ENCODE measurements around the gene RBM6.
"Not testable (repeated sequence)": the region's sequence is repeated elsewhere in the genome, so short reads cannot be mapped to it uniquely, and the experiment has no call there.

The RBM6 gene

DNA sequence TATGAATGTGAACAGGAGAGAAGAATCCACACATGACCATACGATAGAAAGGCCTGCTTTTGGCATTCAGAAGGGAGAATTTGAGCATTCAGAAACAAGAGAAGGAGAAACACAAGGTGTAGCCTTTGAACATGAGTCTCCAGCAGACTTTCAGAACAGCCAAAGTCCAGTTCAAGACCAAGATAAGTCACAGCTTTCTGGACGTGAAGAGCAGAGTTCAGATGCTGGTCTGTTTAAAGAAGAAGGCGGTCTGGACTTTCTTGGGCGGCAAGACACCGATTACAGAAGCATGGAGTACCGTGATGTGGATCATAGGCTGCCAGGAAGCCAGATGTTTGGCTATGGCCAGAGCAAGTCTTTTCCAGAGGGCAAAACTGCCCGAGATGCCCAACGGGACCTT lies 28.4 kb downstream of the RBM6 start:
- no peak for FAIRE-seq
- DNase-seq (ENCODE audit: insufficient read length, low spot score): no peak

DNA sequence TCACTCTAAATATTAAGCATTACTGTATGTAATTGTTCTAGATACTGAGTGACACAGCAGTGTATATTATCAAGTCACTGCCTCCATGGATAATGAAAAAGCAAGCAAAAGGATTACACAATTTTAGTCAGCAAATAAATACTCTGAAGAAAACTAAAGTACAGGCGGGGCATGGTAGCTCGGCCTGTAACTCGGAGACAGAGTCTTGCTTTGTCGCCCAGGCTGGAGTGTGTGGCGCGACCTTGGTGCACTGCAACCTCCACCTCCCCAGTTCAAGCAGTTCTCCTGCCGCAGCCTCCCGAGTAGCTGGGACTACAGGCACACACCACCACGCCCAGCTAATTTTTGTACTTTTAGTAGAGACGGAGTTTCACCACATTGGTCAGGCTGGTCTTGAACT lies 32.7 kb downstream of the RBM6 start:
- no peak for FAIRE-seq
- no peak for DNase-seq (ENCODE audit: insufficient read length, low spot score)

DNA sequence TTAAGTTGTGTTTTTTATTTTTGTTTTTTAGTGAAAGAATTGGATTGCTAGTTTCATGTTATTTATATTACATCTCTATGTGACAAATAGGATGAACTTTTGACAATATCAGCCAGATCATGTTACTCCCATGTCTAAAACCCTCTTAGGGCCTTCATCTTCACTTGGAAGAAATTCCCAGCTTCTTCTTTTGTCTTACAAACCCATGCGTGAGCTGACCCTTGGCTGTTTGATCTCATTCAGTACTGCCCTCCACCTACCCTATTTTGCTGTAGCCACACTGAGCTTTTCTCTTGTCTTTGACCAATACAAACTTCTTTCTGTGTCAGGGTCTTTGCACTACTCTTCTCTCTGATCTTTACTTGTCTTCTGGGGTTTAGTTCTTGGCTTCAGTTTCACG lies 37.0 kb downstream of the RBM6 start:
- no peak for FAIRE-seq
- no peak for DNase-seq (ENCODE audit: insufficient read length, low spot score)

DNA sequence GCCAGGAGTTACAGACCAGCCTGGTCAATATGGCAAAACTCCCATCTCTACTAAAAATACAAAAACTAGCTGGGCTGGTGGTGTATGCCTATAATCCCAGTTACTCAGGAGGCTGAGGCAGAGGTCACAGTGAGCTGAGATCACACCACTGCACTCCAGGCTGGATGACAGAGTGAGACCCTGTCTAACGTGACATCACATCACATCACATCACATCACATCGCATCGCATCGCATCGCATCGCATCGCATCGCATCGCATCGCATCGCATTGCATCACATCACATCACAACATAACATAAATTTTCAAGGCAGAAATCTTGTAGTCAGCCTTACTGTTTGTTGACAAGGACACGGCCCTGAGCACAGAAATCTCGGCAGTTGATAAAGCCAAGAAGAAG lies 44.4 kb downstream of the RBM6 start:
- no peak for DNase-seq (ENCODE audit: insufficient read length, low spot score)
- no peak for FAIRE-seq

DNA sequence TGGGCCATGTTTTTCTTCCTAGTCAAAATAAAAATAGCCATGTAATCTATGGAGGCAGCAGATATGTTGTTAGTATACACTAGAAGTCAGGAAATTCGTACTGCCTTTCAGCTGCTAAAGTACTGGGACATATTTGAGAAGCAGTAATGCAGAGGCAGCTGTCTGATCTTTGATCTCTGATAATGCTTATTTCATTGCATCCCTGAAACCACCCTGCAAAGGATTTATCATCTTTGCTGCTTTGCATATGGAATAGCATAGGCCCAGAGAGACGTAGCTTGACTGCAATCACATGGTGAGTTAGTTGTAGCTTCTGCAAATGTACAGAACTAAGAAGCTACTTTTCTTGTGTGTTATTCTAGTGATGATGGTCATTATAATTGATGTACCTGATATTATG lies 52.4 kb downstream of the RBM6 start:
- DNase-seq (ENCODE audit: insufficient read length, low spot score) (no peak), FAIRE-seq (peak; percentile 14)

DNA sequence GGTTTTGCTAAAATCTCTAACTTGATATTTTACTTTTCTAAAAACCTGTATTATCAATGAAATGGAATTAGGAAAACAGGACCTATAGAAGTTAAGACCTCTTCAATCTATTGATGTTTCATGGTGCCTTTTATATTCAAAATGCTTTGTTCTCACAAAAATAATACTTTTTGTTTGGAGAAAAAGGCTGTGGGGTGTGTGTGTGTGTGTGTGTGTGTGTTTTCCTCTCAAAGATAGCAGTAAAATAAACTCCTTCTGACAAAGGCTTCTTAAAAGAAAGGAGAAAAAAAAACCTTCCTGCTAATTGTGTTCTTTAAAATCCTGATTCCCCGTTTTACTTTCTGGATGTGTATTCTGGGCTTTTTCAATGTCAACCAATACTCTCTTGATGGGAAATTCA lies 54.5 kb downstream of the RBM6 start:
- DNase-seq (ENCODE audit: insufficient read length, low spot score) (no peak), FAIRE-seq (no peak)

DNA sequence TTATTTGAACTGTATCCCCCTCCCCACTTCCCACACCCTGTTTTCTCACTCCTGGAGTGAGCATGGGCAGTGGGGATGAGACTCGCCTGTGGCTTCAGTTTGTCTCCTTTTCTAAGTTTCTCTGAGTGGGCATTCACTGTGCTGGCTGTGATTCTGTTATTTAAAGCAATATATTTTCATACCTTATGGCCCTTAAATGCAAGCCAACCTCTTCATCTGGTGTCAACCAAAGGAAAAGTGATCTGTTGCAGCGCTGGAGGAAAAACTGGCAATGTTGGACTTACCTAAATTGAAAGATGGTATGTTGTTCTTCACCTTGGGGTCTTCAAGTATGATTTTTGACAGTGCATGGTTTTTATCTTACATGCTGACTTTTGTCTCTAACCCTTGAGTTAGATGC lies 56.1 kb downstream of the RBM6 start:
- no peak for FAIRE-seq
- no peak for DNase-seq (ENCODE audit: insufficient read length, low spot score)

DNA sequence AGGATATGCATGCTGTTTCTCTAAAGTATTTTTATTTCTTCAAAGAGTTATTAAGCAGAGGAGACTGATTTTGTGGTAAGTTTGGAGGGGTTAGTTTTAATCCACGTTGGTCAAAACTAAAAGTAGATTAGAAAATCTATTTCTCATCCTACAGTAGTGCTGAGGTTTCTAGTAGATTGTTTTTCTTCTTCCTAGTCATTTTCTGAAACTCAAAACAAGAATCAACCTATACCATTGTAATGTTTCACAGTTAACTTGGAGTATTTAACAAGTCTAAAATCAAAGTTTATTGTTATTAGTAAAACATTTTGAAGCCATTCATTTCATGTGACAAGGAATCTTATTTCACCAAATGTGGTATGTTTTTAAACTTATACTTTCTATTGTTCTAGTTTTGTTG lies 57.9 kb downstream of the RBM6 start:
- DNase-seq (ENCODE audit: insufficient read length, low spot score): no peak
- no peak for FAIRE-seq

DNA sequence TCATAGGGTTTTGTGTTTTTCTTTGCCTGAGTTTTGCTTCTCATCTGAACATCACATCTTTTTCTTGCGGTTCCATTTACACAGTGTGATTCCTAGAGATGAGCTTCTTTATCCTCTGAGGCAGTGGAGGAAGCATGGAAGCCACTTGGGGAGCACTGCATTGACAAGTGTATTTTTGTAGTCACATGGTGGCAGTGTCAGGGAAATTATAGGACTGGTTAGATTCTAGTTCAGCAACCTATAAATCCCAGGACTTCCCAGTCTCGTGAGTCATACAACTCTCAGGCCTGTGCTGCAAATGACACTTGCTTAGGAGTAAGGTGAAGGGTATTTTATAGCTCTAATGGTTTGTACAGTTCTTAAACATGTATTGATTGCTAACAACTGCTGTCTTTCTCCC lies 58.4 kb downstream of the RBM6 start:
- FAIRE-seq (no peak), DNase-seq (ENCODE audit: insufficient read length, low spot score) (no peak)

DNA sequence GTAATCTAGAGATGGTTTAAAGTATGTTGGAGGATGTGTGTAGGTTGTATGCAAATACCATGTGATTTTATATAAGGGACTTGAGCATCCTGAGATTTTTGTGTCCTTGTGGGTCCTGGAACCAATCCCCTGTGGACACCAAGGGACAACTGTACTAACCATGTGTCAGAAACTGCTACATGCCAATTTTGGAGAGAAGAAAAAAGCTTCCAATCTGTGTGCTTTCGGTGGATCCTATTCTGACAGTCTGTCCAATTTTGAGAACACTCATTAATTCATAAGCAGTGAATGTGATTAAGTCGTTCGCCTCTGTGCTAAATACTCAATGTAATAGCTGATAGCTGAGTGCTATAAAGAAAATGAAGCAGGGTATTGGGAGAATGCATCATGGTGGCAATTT lies 61.6 kb downstream of the RBM6 start:
- FAIRE-seq (no peak), DNase-seq (ENCODE audit: insufficient read length, low spot score) (no peak)

DNA sequence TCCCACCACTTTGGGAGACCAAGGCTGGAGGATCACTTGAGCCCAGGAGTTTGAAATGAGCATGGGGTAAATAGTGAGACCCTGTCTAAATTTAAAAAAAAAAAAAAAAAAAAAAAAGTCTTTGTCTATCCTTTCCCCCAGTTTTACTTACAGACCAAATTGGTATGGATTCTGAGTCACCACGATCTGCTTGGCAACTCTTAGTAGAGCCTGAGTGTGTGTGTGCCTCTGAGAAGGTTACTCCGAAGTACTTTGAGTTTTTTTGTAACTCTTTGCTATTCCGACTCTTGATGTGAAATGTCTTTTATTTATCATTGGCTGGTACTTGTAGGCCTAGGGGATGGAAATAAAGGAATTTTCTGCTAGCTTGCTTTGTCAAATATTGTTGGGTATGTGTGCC lies 63.3 kb downstream of the RBM6 start:
- FAIRE-seq (no peak), DNase-seq (ENCODE audit: insufficient read length, low spot score) (no peak)

DNA sequence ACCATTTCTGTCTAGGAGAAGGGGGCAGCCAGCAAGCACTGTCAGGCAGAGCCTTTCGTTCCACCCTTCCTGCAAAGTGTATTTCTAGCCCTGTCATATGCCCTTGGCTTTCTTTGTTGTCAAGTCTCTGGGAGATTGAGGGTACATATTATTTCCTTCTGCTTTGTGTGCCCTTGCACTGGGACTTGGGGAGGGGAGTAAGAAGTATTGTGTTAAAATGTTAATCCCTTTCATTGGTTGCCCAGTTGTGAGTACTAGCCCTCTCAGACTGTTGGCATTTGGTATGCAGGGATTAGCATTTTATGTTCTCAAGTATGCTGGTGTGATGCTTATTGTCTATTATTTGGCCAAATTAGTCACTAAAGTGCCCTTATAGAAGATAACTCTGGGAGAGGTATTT lies 63.9 kb downstream of the RBM6 start:
- FAIRE-seq (no peak), DNase-seq (ENCODE audit: insufficient read length, low spot score) (no peak)

DNA sequence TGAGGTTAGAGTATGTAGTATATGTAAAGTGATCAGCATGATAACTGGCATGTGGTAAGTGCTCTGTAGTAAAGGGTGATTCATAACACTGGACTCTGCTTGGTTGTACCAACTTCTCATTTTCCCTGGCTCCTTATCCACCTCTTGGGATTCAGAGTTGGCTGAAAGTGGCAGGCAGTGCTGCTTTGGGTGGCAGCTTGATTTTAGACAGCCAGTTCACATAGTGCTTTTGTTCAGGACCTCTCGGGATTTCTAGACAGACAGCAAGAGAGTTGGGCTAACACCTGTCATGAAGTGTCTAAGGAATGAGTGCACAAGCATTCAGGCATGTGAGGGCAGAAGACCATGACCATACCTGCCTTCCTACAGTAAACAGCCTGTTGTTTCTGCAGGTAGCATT lies 69.0 kb downstream of the RBM6 start:
- FAIRE-seq (no peak), DNase-seq (ENCODE audit: insufficient read length, low spot score) (no peak)

DNA sequence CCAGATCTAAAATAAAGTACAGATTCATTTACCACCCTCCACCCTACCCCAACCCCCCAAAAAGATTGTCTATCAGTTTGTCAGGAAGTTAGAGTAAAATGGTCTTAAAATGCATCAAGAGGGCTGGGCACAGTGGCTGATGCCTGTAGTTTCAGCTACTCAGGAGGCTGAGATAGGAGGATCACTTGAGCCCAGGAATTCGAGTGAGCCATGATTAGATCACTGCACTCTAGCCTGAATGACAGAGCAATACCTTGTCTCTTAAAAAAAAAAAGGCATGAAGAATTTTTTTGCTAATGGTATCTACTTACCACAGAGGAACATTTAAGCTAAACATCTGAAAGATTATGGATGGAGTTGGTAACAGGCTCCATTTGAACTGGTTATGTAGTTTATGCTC lies 71.0 kb downstream of the RBM6 start:
- no peak for FAIRE-seq
- DNase-seq (ENCODE audit: insufficient read length, low spot score): no peak

DNA sequence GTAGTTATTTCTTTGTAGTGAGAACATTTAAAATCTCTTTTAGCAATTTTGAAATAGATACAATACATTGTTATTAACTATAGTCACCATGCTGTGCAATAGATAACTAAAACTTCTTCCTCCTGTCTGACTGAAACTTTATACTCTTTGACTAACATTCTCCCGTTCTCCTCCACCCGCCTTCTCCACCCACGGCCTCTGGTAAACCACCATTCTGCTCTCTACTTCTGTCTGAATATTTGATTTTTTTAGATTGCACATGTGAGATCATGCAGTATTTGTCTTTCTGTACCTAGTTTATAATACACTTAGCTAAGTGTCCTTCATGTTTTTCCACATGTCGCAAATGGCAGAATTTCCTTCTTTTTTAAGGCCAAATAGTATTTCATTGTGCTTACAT lies 76.0 kb downstream of the RBM6 start:
- FAIRE-seq (no peak), DNase-seq (ENCODE audit: insufficient read length, low spot score) (no peak)

DNA sequence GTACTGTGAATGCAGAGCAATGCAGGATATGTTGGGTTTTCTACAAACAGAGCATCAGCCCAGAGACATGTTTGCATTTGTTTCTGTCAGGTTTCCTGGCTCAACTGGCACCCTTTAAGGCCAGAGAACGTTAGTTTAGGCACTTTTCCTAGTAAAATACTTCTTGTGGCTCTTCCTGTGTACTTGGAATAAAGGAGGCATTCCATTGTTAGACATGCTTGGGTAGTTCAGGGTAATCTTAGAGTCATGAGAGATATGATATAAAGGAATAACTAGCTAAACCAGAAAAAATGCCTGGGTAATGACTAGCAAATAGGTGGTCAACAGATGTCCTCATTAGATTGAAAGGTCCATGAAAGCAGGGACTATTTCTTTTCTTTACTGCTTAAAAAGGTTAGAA lies 88.4 kb downstream of the RBM6 start:
- no peak for FAIRE-seq
- DNase-seq (ENCODE audit: insufficient read length, low spot score): no peak

DNA sequence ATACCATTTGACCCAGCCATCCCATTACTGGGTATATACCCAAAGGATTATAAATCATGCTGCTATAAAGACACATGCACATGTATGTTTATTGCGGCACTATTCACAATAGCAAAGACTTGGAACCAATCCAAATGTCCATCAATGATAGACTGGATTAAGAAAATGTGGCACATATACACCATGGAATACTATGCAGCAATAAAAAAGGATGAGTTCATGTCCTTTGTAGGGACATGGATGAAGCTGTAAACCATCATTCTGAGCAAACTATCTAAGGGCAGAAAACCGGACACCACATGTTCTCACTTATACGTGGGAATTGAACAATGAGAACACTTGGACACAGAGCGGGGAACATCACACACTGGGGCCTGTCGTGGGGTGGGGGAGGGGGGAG lies 91.3 kb downstream of the RBM6 start:
- FAIRE-seq; DNase-seq (ENCODE audit: insufficient read length, low spot score): not testable (repeated sequence)

DNA sequence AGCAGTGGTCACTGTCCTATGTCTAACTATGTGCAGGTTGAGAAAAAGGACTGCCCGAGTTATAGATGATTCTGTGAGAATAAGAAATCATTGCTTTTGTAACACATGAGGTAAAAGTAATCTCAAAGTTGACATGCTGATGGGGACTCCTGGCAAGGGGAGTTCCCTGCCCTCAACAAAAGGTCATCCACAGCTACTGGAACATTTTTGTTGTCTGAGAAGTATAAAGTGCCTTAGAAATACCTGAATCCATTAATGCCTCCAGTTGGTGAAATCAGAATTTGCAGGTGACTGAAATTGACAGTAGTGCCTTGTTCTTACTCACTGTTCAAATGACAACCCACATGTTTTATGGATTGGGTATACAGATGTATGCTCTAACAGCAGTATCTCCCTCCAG lies 105.0 kb downstream of the RBM6 start:
- FAIRE-seq (no peak), DNase-seq (ENCODE audit: insufficient read length, low spot score) (no peak)

DNA sequence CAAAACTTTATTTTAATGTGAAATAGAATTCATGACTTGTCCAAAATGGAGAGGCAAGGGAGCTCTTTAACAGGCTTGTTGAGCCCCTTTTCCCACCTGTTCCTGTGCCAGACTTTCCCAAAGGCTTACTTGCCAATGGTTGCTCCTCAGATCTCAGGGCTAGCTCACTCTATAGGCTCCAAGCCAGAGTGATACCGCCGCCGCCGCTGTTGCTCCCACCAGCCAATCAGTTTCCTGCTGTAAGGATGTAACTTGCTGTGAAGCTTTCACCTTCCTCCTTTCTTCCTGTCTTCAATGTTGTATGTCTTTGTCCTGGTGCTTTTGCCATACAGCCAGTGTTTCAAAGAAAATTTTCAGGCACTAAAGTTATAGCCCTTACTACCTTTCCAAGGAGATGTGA lies 107.5 kb downstream of the RBM6 start:
- FAIRE-seq (no peak), DNase-seq (ENCODE audit: insufficient read length, low spot score) (no peak)

DNA sequence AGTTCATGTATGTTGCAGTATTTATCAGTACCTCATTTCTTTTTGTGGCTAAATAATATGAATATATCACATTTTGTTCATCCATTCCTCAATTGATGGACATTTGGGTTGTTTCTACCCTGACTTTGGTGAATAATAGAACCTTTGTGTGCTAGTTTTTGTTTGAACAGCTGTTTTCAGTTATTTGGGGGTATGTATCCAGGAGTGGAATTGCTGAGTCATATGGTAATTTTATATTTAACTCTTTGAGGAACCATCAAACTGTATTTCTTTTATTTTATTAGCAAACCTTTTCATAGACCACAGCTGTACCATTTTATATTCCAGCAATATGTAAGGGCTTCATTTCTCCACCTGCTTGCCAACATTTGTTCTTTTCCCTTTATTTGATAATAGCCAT lies 110.4 kb downstream of the RBM6 start:
- FAIRE-seq: no peak
- no peak for DNase-seq (ENCODE audit: insufficient read length, low spot score)

DNA sequence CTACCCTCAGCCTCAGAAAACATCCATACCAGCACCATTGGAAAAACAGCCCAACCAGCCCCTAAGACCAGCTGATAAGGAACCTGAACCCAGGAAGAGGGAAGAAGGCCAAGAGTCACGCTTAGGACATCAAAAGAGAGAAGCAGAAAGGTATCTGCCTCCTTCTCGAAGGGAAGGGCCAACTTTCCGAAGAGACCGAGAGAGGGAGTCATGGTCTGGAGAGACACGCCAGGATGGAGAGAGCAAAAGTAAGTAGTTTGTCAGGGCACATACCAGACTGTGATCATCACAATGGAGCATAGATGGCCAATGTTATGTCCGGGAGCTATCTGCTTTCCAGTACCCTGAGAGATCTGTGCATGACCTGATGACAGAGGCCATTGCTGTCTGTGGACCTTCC lies 117.8 kb downstream of the RBM6 start:
- DNase-seq (ENCODE audit: insufficient read length, low spot score) (no peak), FAIRE-seq (no peak)

DNA sequence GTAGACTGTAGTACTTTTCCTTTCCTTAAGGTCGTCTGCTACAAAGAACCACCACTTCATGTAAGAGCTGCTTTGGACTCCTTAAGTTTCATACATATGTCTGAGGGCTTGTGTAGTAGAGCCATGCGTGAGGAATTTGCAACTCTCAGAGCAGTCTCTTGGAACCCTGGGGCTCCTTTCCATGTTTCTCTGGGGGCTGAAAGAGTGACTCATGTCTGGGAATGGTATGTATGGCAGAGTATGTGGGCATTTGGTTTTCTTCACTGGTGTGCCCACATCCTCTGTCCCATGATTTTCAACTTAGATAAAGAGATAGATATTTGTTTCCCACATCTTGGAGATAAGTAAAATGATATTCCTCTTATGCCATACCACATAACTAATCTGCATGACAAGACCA lies 128.2 kb downstream of the RBM6 start:
- DNase-seq (ENCODE audit: insufficient read length, low spot score) (no peak), FAIRE-seq (no peak)

DNA sequence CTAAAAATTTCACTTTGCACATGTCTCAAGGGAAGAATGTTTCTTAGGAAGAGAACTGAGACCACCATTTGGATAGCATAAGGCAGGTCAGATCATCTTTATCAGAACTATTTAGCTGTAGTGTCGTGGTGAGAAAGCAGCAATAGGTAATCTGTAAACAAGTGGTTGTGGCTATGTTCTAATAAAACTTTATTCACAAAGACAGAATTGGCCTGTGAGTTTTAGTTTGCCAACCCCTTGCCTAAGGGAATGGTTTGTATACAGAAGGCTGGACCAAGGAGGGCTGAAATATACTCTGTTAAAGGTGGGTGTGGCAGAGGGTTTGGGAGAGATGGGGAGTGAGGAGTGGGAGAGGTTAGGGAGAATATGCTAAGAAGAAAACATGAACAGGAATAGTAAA lies 138.1 kb downstream of the RBM6 start:
- FAIRE-seq: no peak
- DNase-seq (ENCODE audit: insufficient read length, low spot score): no peak

DNA sequence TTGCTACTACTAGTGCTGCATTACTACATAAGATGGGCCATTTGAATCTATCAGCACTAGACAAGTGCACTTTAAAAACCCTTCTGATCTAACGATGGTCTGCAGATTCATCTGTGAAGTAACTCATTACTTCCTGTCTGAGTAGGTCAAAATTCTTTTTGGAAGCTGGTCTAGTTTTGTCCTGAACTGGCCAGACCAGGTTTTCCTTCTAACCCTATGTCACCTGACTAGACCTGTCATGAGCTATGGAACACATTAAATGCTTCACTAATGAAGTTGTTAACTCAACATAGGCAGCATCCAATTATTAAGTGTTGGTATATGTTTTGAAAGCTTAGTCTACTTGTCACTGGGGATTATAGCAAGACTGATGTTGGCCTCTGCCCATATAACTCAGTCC lies 138.7 kb downstream of the RBM6 start:
- DNase-seq (ENCODE audit: insufficient read length, low spot score): no peak
- FAIRE-seq: no peak

Measured in GM19239 (cell line).